T-cell (primary cell): ENCODE results near the gene TMEM132A. TPM values are rescaled to one million over a fixed set of nuclear protein-coding genes. Genes with fewer than 3 reads are reported as not detected.

Experiments used
- ATAC-seq, 4 experiments: fragments of 200-7000 bp in 3 of 4; fragments of 150-1000 bp in 1 of 4; cut with Tn5 transposase; replicated peaks in 1 of 4; 1 replicate in 3 of 4; 2 replicates in 1 of 4; pipeline ENCODE4 v1.10.0; 2021; ENCODE audit warnings: moderate library complexity in 3 of 4, mild to moderate bottlenecking in 2 of 4, moderate number of reproducible peaks in 1 of 4
- CTCF ChIA-PET, 2 donors: fragments of 300-600 bp; sonication (Branson Sonifier 250); formaldehyde crosslinking; loops; one replicate each; lab custom pipeline; 2022; ENCODE audit warnings: antibody characterized with exemption in 2 of 2; lab: Charles Lee
- POLR2A ChIA-PET, 2 donors: fragments of 300-600 bp; sonication (Branson Sonifier 250); formaldehyde crosslinking; loops; one replicate each; lab custom pipeline; 2022; ENCODE audit warnings: antibody characterized with exemption in 2 of 2; lab: Charles Lee
- DNase-seq, 35 experiments: peaks; one replicate each; pipeline versions ENCODE4 v3.0.0 to v3.0.0-alpha.2; 2013 to 2023
- H3K27ac ChIP-seq: one replicate; pipeline ENCODE4 v1.5.1; 2013; ENCODE audit warnings: low read length
- H3K27me3 ChIP-seq, 2 experiments: replicated peaks in 1 of 2; 1 replicate in 1 of 2; 2 replicates in 1 of 2; pipeline versions ENCODE4 v1.6.1 to v1.7.0; 2013; ENCODE audit warnings: low read length in 1 of 2, mixed read lengths in 1 of 2; ENCODE audit not compliant: control insufficient read depth in 2 of 2, insufficient read depth in 2 of 2; ENCODE audit errors: extremely low read depth in 1 of 2
- H3K36me3 ChIP-seq, 2 donors: 1 replicate in 1 of 2; 2 replicates in 1 of 2; pipeline versions ENCODE4 v1.6.1 to v1.7.0; 2013; ENCODE audit warnings: low read length in 1 of 2; ENCODE audit not compliant: control insufficient read depth in 2 of 2, insufficient read depth in 1 of 2; ENCODE audit errors: extremely low read depth in 1 of 2
- H3K4me1 ChIP-seq, 2 experiments: 1 replicate in 1 of 2; 2 replicates in 1 of 2; pipeline versions ENCODE4 v1.6.1 to v1.7.0; 2013; ENCODE audit warnings: low read length in 2 of 2, mixed read lengths in 1 of 2; ENCODE audit not compliant: insufficient read depth in 2 of 2, control insufficient read depth in 1 of 2; ENCODE audit errors: extremely low read depth in 1 of 2
- H3K4me3 ChIP-seq, 2 donors: 1 replicate in 1 of 2; 2 replicates in 1 of 2; pipeline versions ENCODE4 v1.5.1 to v1.7.0; 2013; ENCODE audit warnings: mild to moderate bottlenecking in 2 of 2, low read length in 1 of 2, moderate library complexity in 1 of 2; ENCODE audit not compliant: control insufficient read depth in 1 of 2; ENCODE audit errors: extremely low read depth in 1 of 2
- H3K9me3 ChIP-seq: 2 replicates; pipeline ENCODE4 v1.7.0; 2013
- H3K27ac Mint-ChIP-seq, 2 donors: one replicate each; pipeline ENCODE4 v1.8.0; 2020 to 2021; ENCODE audit warnings: mild to moderate bottlenecking in 2 of 2, mixed read lengths in 2 of 2
- H3K27me3 Mint-ChIP-seq, 2 donors: one replicate each; pipeline ENCODE4 v1.8.0; 2021 to 2022; ENCODE audit warnings: mixed read lengths in 2 of 2
- H3K36me3 Mint-ChIP-seq: one replicate; pipeline ENCODE4 v1.8.0; 2021; ENCODE audit warnings: mixed read lengths
- H3K4me1 Mint-ChIP-seq, 3 donors: one replicate each; pipeline ENCODE4 v1.8.0; 2020 to 2022; ENCODE audit warnings: mixed read lengths in 3 of 3, mild to moderate bottlenecking in 1 of 3
- H3K4me3 Mint-ChIP-seq, 3 donors: one replicate each; pipeline ENCODE4 v1.8.0; 2020 to 2022; ENCODE audit warnings: mild to moderate bottlenecking in 3 of 3, mixed read lengths in 3 of 3, moderate library complexity in 3 of 3
- H3K9me3 Mint-ChIP-seq, 3 donors: one replicate each; pipeline ENCODE4 v1.8.0; 2020 to 2022; ENCODE audit warnings: mixed read lengths in 3 of 3
- WGBS: methylation state at CpG from one replicate; pipeline ENCODE4 v1.1.5; 2013; ENCODE audit warnings: missing lambda C conversion rate; ENCODE audit not compliant: insufficient coverage; 5-methylcytosine and 5-hydroxymethylcytosine counted together
- total RNA-seq, 35 experiments: library from RNA in 6 of 35; stranded (reverse) in 6 of 35; fragments of 120-200 nt in 1 of 35; gene quantifications; one replicate each; pipeline versions ENCODE4 v1.2.1 to v1.2.4 and lab custom pipeline; 2013 to 2026

Gene TMEM132A
- total RNA-seq, 5 donors from 2014 or later (not counting 1 experiment from before 2014, with no cell fraction given): 0.23 to 1.6 (median 1.2) TPM; not detected in 2

GRCh38 chr11:60946601-60947264 is 22.5 kb downstream of the TMEM132A start:
- WGBS: 97% methylated on average over 11 of the region's 15 CpGs
- no peaks in the 10 kb centered on the region for H3K9me3 ChIP-seq
- no peak overlapping the region for H3K4me3 Mint-ChIP-seq
- no peaks in the 10 kb centered on the region for H3K36me3 ChIP-seq
- H3K9me3 Mint-ChIP-seq: no peaks in the 10 kb centered on the region
- H3K4me1 ChIP-seq: peaks cover under 1 to 9% of the 10 kb centered on the region in 2 experiments
- peaks cover 0 to 2% of the 10 kb centered on the region in 2 donors for H3K27me3 Mint-ChIP-seq
- no peak for ATAC-seq
- no peak overlapping the region for H3K27ac Mint-ChIP-seq
- no peak overlapping the region for H3K27ac ChIP-seq
- H3K36me3 Mint-ChIP-seq: peaks cover 9% of the 10 kb centered on the region
- peaks cover 2 to 15% (median 8%) of the 10 kb centered on the region in 3 donors for H3K4me1 Mint-ChIP-seq
- DNase-seq: no peak
- ChIA-PET POLR2A (no interaction called here), CTCF (interaction anchor here in 1 of 2 donors (0.6 kb wide), 1 partner anchor 22 kb away, joined by 3 read pairs; no protein-coding TSS in a partner anchor)
- peaks cover 2 to 29% of the 10 kb centered on the region in 2 experiments for H3K27me3 ChIP-seq
- H3K4me3 ChIP-seq: no peak overlapping the region

GRCh38 chr11:60947700-60948099 is 23.4 kb downstream of the TMEM132A start:
- Histone ChIP-seq H3K4me3 (no peak overlapping the region), H3K27ac (no peak overlapping the region), H3K36me3 (no peaks in the 10 kb centered on the region), H3K9me3 (no peaks in the 10 kb centered on the region), H3K27me3 (peaks cover 2 to 33% of the 10 kb centered on the region in 2 experiments), H3K4me1 (peaks cover 2 to 19% of the 10 kb centered on the region in 2 experiments)
- Mint-ChIP-seq H3K36me3 (peaks cover 9% of the 10 kb centered on the region), H3K27ac (no peak overlapping the region), H3K4me3 (no peak overlapping the region), H3K9me3 (no peaks in the 10 kb centered on the region), H3K4me1 (peaks cover 12 to 24% (median 17%) of the 10 kb centered on the region in 3 donors), H3K27me3 (peaks cover 0 to 9% of the 10 kb centered on the region in 2 donors)
- ChIA-PET POLR2A (no interaction called here), CTCF (interaction anchor here in 1 of 2 donors (0.6 kb wide), 1 partner anchor 21 kb away, joined by 3 read pairs; no protein-coding TSS in a partner anchor)
- no peak for DNase-seq
- ATAC-seq: no peak
- 29% methylated on average over 1 of the region's 2 CpGs for WGBS

GRCh38 chr11:60948250-60948649 is 24.0 kb downstream of the TMEM132A start:
- ATAC-seq (no peak), DNase-seq (no peak)
- Mint-ChIP-seq H3K4me1 (peaks cover 17 to 29% (median 22%) of the 10 kb centered on the region in 3 donors), H3K27me3 (peaks cover 0 to 13% of the 10 kb centered on the region in 2 donors), H3K36me3 (peaks cover 9% of the 10 kb centered on the region), H3K9me3 (no peaks in the 10 kb centered on the region), H3K4me3 (no peak overlapping the region), H3K27ac (peak overlapping the region in 1 of 2 donors; percentile 3)
- H3K36me3 ChIP-seq: no peaks in the 10 kb centered on the region
- no peak overlapping the region for H3K27ac ChIP-seq
- 88% methylated on average over 4 of the region's 5 CpGs for WGBS
- CTCF ChIA-PET: no interaction called here
- H3K27me3 ChIP-seq: peaks cover 2 to 34% of the 10 kb centered on the region in 2 experiments
- POLR2A ChIA-PET: no interaction called here
- H3K4me1 ChIP-seq: peaks cover 5 to 21% of the 10 kb centered on the region in 2 experiments
- H3K4me3 ChIP-seq: no peak overlapping the region
- H3K9me3 ChIP-seq: no peaks in the 10 kb centered on the region

GRCh38 chr11:60950024-60950423 is 25.8 kb downstream of the TMEM132A start:
- peaks cover 18 to 35% (median 22%) of the 10 kb centered on the region in 3 donors for H3K4me1 Mint-ChIP-seq
- H3K27ac Mint-ChIP-seq: no peak overlapping the region
- ATAC-seq (no peak), DNase-seq (no peak)
- POLR2A ChIA-PET: no interaction called here
- Histone ChIP-seq H3K4me3 (peak overlapping the region in 1 of 2 donors; percentile 18), H3K36me3 (no peaks in the 10 kb centered on the region), H3K27me3 (peaks cover 2 to 33% of the 10 kb centered on the region in 2 experiments), H3K27ac (no peak overlapping the region), H3K4me1 (peaks cover 5 to 21% of the 10 kb centered on the region in 2 experiments), H3K9me3 (no peaks in the 10 kb centered on the region)
- peaks cover 0 to 15% of the 10 kb centered on the region in 2 donors for H3K27me3 Mint-ChIP-seq
- 81% methylated on average over 3 of the region's 6 CpGs for WGBS
- CTCF ChIA-PET: interaction anchor here (0.6 to 0.7 kb wide), 2 partner anchors 32 to 38 kb away, joined by 3 to 6 read pairs; no protein-coding TSS in a partner anchor
- H3K9me3 Mint-ChIP-seq: no peaks in the 10 kb centered on the region
- H3K4me3 Mint-ChIP-seq: peak overlapping the region; percentile 25 to 82 (median 55)
- H3K36me3 Mint-ChIP-seq: peaks cover 3% of the 10 kb centered on the region

GRCh38 chr11:60950933-60951605 is 26.8 kb downstream of the TMEM132A start:
- H3K36me3 Mint-ChIP-seq: peaks cover 3% of the 10 kb centered on the region
- H3K4me1 ChIP-seq: peaks cover 5 to 21% of the 10 kb centered on the region in 2 experiments
- CTCF ChIA-PET: no interaction called here

GRCh38 chr11:60951606-60951903 is 27.3 kb downstream of the TMEM132A start:
- 21% methylated on average over 6 of the region's 8 CpGs for WGBS
- Histone ChIP-seq H3K4me3 (peak overlapping the region; percentile 41 to 71), H3K27ac (peak overlapping the region; percentile 60), H3K4me1 (peaks cover 5 to 21% of the 10 kb centered on the region in 2 experiments), H3K36me3 (no peaks in the 10 kb centered on the region), H3K9me3 (no peaks in the 10 kb centered on the region), H3K27me3 (peaks cover 2 to 31% of the 10 kb centered on the region in 2 experiments)
- Mint-ChIP-seq H3K9me3 (no peaks in the 10 kb centered on the region), H3K36me3 (no peaks in the 10 kb centered on the region), H3K4me1 (peaks cover 18 to 35% (median 22%) of the 10 kb centered on the region in 3 donors), H3K27ac (peak overlapping the region; percentile 91 to 94), H3K4me3 (peak overlapping the region; percentile 82 to 86 (median 84)), H3K27me3 (peaks cover 0 to 15% of the 10 kb centered on the region in 2 donors)
- CTCF ChIA-PET: no interaction called here
- peak in 2 of 4 experiments; percentile 18 to 20 for ATAC-seq
- DNase-seq: no peak
- POLR2A ChIA-PET: no interaction called here

More at GRCh38 chr11:60950933-60951605, 26.8 kb downstream of the TMEM132A start:
- H3K4me3 ChIP-seq: peak overlapping the region; percentile 41 to 71
- POLR2A ChIA-PET: no interaction called here
- H3K4me3 Mint-ChIP-seq: peak overlapping the region; percentile 28 to 86 (median 82)
- DNase-seq (peak in 13 of 35 experiments; percentile 19 to 55 (median 36)), ATAC-seq (peak; percentile 46 to 56 (median 54))
- WGBS: 18% methylated on average over 84 of the region's 86 CpGs
- H3K27me3 Mint-ChIP-seq: peaks cover 0 to 15% of the 10 kb centered on the region in 2 donors
- H3K36me3 ChIP-seq: no peaks in the 10 kb centered on the region
- H3K27ac Mint-ChIP-seq: no peak overlapping the region
- no peaks in the 10 kb centered on the region for H3K9me3 Mint-ChIP-seq
- peaks cover 2 to 31% of the 10 kb centered on the region in 2 experiments for H3K27me3 ChIP-seq
- H3K27ac ChIP-seq: no peak overlapping the region
- no peaks in the 10 kb centered on the region for H3K9me3 ChIP-seq
- peaks cover 18 to 35% (median 22%) of the 10 kb centered on the region in 3 donors for H3K4me1 Mint-ChIP-seq
